GM12875 (cell line): ENCODE results near the gene EVPL.
"Not testable (repeated sequence)": the region's sequence is repeated elsewhere in the genome, so short reads cannot be mapped to it uniquely, and the experiment has no call there.

Source experiments
- H3K4me3 ChIP-seq: one replicate; pipeline ENCODE4 v1.5.1; 2011; ENCODE audit warnings: low read depth, low read length, control low read depth
- CTCF ChIP-seq: IDR thresholded peaks from 2 replicates; pipeline ENCODE4 v1.5.1; 2011; ENCODE audit warnings: low read depth, mild to moderate bottlenecking, control low read depth, inconsistent platforms, low read length, moderate library complexity, borderline replicate concordance; ENCODE audit not compliant: insufficient read depth

EVPL gene

GRCh38 chr17:76046064-76046463 is 19.0 kb upstream of the EVPL start:
- TF ChIP-seq CTCF, result no peak
- no peak overlapping the region for H3K4me3 ChIP-seq

- not testable (repeated sequence) for H3K4me3 ChIP-seq
Measured at GRCh38 chr17:76044475-76045007, 17.4 kb upstream of the EVPL start.

GRCh38 chr17:76042868-76043267 is 15.8 kb upstream of the EVPL start:
- not testable (repeated sequence) for H3K4me3 ChIP-seq

- H3K4me3 ChIP-seq, result no peak overlapping the region
- TF ChIP-seq CTCF, result no peak
Measured at GRCh38 chr17:76040376-76040775, 13.3 kb upstream of the EVPL start.

- no peak overlapping the region for H3K4me3 ChIP-seq
- no peak for TF ChIP-seq CTCF
Measured at GRCh38 chr17:76039121-76039520, 12.0 kb upstream of the EVPL start.

GRCh38 chr17:76038050-76038449 is 10.9 kb upstream of the EVPL start:
- no peak for TF ChIP-seq CTCF
- H3K4me3 ChIP-seq, result no peak overlapping the region

- TF ChIP-seq CTCF, result no peak
- H3K4me3 ChIP-seq, result no peak overlapping the region
Measured at GRCh38 chr17:76036497-76037261, 9.6 kb upstream of the EVPL start.

GRCh38 chr17:76034428-76035350 is 7.6 kb upstream of the EVPL start:
- no peak overlapping the region for H3K4me3 ChIP-seq
- TF ChIP-seq CTCF, result no peak
